HG03558 (cell line): Measurements from ENCODE around the gene DYNLL2.
"Not testable (repeated sequence)": the region's sequence is repeated elsewhere in the genome, so short reads cannot be mapped to it uniquely, and the experiment has no call there.

Source experiments
- ATAC-seq: cut with Tn5 transposase; IDR thresholded peaks from one replicate; pipeline ENCODE4 v1.9.1; 2021; ENCODE audit warnings: moderate number of reproducible peaks; ENCODE audit not compliant: unreplicated experiment; ENCODE audit errors: extremely low read depth

The DYNLL2 gene

DNA sequence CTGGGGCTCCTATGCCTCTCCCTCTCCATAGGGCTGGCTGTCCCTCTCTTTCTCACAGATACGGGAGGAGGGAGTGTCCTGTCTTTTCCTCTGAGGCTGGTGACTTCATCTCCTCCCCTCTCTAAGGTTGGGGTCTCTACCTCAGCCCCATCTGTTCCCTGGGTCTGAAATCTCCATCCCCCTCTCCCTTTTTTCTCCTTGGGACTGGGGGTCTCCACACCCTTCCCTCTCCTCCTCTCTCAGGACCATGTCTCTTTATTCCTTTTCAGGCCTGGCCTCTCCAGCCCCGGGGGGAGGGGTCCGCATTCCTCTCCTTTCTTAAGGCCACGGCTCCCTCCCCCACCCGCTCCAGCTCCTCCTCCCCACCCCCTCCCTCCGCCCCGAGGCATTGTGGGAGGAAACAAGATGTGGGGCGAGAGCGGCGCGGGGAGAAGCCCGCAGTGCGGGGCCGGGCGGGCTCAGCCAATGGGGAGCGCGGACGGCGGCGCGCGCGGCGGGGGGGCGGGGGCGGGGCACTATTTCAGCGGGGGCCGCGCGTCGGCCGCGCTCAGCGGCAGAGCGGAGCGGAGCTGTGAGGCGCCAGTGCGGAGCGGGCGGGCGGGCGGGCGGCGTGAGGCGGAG is at the start of gene DYNLL2:
DYNLL2 (plus strand) TSS at position 550 of the 621 bp plus-strand sequence. CDS start 3,672 bp downstream, outside the sequence.
- ATAC-seq, result no peak

DNA sequence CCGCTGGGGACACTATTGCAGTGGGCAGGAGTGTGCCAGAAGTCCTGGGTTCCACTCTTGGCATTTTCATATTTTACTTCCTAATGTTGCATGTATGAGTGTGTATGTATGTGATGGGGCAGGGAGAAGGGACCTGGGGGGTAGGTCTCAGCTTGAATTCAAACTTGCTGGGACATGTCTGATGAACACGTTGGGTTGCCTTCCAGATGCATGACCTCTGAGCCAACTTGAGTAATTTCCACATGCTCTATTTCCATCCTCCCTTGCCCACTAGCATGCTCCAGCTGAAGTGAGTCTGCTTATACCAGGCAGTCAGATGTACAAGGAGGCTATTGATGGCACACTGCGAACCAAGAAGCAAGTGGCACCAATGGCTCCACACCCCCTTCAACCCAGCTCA is 43.2 kb upstream of the DYNLL2 start:
- no peak for ATAC-seq

DNA sequence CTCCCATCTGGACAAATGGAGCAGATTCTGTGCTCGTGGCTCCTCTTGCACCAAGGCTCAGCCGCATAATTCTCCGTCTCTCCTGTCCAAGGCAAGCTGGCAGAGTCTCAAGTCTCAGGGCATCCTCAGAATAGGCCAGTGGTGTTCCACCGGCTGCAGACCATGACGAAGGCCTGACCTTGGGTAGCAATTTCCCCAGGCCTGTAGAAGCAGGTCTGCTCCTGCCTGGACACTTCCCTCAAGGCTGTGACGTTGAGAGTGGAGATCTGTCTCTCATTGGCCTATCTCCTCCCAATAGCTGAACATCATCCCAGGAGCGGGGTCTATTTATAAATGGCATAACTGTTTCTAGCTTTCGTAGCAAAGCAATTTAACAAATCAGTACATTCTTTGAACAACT is 42.8 kb upstream of the DYNLL2 start:
- ATAC-seq, result no peak

DNA sequence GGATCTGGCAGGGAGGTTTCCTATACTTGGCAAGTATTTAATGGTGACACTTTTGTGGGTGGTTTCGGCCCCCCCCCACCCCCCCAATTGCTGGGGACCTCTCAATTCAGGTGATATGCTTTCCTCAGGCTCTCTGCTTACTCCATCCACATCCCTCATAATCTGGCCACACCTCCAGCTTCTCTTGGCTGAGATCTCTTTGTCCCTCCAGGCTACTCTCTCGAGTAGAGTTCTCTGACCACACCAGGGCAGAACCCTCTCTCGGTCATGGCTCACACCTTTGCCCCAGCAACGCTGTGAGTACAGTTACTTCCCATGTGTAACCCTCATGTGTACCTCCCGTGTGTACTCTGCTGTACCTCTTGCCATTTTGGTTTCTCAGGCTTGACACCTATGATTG is 42.1 kb upstream of the DYNLL2 start:
- no peak for ATAC-seq

DNA sequence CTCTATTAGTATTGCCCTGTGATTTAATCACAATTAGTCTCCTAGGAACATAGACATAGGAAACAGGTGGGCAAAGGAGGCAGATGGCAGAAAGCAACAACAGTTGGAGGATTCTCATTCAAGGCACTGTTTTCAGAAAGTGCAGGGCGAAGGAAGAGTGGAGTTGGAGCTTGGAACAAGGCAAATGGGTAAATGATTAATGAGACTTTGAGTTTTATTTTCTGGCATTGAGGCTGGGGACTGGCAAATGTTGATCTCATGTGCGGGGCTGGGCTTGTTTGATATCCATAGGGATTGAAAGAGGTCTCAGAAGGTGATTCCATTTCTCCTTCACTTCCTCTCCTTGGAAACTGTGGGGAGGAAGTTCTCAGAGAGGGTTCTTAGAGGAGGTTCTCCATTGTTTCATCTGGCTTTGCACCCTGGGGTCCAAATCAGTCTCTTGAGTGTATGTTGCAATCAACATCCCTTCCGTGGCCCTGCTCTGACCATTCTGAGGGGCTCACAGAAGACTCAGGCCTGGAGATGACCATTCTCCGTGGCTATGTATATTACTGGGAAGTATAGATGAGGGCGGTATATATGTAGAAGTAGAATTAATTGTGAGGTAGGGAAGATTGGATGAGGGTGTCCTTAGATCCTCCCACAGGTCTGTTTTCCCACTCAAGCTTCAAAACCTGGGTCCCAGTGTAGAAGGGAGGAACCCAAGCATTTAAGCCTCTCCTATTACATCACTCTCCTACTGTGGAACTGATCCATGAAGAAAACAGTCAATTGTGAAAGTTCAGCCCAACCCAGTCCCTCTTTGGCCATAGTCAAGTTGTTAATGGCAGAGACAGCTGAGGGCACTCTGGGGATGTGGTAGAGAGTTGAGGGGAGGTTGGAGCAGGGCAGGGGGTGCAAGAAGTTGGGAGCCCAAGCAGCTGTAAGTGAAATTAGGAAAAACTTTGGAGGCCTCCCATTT is 39.7 kb upstream of the DYNLL2 start:
- no peak for ATAC-seq

DNA sequence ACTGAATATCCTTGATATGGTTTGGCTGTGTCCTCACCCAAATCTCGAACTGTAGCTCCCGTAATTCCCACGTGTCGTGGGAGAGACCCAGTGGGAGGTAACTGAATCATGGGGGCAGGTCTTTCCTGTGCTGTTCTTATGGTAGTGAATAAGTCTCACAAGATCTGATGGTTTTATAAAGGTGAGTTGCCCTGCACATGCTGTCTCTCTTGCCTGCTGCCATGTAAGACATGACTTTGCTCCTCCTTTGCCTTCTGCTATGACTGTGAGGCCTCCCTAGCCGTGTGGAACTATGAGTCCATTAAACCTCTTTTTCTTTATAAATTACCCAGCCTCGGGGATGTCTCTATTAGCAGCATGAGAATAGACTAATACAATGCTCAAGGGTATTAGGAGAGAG is 39.0 kb upstream of the DYNLL2 start:
- ATAC-seq, result not testable (repeated sequence)

DNA sequence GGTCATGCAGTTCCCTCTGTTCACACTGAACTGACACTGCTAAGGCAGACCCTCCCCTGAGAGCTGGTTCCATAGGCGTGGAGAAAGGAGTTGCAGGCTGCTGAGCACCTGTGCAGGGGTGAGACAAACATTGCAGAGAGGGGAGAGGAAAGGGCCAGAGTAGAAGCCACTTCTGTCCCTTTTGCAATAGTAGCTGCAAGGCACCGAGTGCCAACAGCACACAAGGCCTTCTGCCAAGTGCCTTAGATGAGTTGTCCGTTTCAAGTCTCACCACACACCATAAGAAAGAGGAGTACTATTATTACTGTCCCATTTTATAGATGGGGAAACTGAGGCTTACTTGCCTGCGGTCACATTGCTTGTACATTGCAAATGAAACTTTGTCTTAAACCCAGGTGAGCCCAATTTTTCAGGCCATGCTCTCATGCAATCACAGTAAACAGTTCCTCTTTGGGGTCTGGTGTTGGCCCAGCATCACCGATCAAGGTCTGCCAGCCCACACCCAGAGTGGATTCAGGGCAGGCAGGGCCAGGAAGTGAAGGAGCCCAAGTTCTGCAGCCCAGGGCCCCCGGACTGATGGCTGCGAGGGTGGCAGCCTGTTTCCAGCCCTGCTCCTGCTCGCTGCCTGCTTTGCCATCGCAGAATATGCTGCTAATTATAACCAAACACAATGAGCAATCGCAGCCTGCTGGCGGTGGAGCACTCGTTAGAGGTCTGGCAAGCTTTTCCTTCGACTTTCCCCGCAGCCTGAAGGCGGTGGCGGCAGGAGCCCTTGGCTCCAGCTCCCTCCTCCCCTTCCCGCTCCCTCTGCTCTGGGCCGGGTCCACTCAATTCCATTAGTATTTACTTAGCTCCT is 36.8 kb upstream of the DYNLL2 start:
- no peak for ATAC-seq

DNA sequence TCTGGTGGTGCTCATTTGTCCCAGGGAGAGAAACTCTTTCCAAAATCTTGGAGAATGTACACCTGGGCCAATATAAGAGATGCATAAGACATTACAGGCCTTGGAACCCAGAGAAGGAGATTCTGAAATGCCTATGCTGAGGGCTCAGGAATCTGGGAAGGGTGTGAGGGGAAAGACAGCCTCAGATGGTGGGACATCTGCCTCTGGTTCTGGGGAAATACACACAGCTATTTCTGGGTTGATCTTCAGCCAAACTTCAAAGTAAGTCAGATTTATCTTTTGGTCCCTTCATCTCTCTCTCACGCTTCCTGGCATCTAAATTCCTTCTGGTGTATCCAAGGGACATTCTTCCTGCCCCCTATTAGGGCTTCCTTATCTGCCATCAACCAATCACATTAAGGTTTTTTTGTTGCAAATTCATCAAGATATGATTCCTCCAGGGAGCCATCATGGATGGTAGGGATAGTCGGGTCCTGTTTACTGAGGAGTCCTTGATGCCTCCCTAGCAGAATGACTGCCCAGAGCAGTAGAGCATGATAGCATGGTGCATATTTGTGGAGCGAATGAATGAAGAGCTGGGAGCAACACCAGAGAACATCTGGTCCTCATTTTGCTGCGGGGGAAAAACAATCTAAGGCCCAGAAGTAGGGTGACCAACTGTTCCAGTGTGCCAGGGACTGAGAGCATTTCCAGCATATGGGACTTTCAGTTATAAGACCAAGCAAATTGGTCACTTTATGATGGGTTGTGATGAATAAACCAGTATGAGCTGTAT is 35.7 kb upstream of the DYNLL2 start:
- ATAC-seq, result no peak

DNA sequence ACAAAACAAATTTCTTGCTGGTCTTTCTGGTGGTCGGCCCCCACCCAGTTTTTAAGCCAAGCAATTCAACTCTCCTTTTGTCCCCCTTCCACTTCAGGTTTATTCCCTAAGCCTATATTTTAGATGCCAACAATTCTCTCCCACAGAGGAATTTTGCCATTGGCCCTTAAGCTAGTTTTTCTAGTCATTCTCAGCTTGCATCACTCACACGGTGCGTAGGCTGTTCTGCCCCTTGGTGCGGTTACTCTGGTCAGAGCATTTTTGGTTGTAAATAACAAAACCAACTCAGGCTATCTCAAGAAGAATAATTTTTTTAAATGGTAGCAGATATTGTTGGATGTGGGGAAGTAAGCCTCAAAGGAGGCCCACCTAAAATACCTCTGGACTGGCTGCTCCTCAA is 33.7 kb upstream of the DYNLL2 start:
- no peak for ATAC-seq

DNA sequence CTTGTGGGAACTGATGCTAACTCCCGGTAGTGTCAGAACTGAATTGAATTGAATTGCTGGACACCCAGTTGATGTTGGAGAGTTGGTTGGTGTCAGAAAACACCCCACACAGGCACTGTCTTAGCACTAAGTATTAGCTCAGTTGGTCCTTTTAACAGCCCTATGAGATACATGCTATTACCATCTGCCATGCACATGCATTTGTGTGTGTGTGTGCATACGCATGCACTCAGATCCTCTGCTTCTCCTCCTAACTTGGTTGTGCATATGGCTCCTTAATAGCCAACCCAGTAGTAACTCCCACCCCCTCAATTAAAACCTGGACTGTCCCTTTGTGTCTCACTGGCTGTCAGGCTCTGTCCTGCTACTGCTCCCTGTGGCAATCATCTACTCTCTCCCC is 32.3 kb upstream of the DYNLL2 start:
- no peak for ATAC-seq

DNA sequence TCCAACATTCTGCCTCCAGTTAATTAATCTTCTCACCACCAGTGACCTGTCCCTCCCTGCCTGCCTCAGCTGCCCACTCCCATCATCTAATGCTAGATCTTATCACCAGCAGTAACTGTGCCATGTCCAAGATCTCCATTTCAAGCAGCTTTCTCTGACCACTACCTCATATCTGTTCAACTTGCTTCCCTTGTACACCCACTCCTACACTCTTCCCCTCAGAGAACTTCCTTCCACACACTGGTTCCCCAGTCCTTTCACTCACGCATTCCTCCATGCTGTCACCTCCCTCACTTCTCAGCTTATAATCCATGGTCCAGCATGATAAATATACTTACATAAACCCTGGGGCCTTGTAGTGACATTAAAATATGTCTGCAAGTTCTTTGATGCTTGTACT is 31.8 kb upstream of the DYNLL2 start:
- no peak for ATAC-seq

DNA sequence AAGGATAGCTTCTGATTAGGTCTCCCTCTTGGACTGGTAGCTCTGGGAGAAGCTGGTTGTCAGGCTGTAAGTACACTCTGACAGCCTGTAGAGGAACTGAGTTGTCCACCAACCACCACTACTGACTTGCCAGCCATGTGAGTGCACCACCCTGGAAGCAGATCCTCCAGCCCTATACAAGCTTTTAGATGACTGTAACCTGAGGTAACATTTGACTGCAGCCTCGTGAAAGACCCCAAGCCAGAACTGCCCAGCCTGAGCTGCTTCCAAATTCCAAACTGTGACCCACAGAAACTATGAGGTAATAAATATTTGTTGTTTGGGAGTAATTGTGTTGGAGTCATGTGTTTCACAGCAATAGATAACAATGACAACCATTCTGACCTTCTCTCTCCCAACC is 30.8 kb upstream of the DYNLL2 start:
- ATAC-seq, result no peak

DNA sequence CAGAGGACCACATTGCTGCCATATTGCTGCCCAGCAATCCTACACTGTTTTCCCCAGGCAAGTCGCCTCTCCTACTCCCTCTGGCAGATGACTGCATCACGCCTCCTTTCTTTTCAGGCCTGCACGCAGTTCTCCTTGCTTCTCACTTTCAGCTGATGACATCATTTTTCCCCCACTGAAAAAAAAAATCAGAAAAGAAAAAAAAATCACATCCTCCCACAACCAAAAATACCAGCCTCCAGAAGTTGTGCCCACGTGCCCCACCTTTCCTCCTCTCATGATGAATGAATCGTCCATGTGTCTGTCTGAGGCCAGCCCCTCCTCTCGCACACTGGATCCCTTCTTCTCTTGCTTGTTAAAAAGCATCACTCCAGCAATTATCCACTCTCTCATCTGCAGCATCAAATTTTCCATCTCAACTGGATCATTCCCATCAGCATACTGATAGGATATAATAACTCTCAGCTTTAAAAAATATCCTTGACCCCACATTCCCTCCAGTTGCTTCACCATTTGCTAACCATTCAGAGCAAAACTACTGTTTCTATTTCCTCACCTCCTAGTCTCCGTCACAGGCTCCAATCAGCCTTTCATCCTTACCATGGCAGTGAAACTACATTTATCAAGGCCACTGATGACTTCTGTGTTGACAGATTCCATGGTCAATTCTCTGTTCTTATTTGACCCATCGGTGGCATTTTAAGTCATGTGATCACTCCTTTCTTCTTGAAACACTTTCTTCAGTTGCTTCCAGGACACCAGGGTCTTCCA is 30.1 kb upstream of the DYNLL2 start:
- ATAC-seq, result no peak

DNA sequence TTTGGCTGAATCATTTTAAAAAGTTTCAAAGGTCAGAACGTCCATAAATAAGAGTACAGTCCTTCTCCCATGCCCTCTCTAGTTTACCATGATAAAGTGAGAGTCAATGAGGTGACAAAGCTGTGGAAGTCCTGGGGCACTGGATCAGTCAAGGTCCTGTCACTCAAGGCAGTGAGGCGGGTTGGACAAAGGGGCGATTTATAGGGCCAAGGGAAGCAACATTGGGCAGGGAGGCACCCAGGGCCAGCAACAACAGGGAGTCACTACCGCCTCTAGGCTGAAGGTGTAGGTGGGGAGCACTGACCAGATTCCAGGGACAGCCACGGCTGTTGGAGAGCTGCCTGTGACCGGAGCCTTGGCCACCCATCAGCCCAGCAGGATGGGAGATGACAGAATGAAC is 28.6 kb upstream of the DYNLL2 start:
- ATAC-seq, result no peak

DNA sequence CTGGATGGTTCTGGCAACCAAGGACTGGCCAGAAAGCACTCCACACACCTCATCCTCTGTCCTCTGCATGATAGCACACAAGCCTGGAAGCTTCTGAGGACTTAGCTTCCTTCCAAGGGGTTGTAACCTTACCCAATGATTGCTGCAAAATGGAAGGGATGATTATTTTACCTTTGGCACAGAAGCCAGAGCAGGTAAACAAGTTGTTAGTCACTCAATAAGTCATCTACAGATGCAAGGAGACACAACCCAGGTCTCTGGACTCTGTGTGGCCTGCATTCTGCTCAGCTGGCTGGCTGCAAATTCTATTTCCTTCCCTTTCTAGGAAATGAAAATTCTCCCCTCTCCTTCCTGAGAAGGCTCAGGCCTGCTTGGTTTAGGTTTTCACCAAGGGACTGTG is 26.7 kb upstream of the DYNLL2 start:
- no peak for ATAC-seq

DNA sequence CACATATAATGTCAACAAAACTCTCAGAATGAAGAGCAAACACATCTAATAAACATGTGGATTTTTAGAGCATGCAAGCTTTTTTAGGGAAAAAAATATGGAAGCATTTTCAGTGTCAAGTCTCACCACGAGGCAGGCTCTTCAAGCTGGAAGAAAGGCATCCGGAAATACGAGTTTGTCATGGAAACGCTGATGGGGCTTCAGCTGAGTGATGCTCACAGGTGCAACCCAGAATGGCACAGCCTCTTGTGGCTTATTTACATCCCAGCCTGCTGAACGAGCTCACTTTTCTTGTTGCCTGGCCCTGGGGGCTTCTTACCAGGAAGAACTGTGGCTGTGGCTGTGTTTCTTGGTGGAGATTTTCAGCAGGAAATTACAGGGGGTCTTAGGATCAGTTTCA is 24.1 kb upstream of the DYNLL2 start:
- ATAC-seq, result no peak

DNA sequence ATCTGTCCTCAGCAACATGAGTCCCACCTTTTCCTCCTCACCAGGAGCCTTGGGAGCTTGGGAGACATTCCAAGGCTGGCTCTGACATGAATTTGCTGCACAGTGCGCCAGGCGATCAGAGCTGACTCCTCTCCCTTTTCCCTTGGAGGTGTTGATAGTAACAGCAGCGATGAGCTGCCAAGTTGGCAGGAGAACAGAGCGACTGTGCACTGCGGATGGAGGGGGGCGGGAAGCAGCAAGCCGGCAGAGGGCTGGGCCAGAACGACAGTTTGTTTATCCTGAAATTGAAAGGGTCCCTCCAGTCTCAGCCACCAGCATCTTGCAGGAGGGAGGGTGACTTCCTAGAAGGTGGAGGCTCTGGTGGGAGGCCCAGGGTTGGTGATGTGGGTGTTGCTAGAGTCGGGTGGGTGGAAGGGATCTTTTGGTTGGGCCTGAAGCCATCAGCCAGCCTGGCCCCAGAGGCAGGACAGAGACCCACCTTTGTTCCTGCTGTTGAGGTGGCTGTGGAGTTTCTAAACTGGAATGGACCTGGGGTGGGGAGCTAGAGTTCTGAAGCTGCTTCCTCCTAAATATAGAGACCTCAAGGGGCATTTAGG is 22.5 kb upstream of the DYNLL2 start:
- no peak for ATAC-seq

DNA sequence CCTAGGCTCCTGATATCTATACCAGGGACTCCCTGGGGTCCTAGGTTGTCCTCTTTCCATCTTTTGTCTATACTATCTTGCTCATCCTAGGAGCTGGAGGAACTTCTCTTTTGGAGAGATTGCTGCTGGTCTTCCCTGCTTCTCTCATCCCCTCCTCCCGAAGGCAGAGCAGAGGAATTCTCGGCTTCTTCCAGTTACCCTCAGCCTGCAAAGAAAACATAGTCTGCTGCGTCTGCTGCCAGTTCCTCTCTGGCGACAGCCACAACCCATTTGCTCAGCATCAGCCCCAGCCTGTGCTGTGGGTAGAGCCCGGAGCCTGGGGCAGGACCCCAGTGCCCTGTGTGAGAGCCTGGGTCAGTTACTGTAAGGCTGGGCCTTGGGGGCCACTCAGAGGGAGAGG is 21.5 kb upstream of the DYNLL2 start:
- ATAC-seq, result no peak

DNA sequence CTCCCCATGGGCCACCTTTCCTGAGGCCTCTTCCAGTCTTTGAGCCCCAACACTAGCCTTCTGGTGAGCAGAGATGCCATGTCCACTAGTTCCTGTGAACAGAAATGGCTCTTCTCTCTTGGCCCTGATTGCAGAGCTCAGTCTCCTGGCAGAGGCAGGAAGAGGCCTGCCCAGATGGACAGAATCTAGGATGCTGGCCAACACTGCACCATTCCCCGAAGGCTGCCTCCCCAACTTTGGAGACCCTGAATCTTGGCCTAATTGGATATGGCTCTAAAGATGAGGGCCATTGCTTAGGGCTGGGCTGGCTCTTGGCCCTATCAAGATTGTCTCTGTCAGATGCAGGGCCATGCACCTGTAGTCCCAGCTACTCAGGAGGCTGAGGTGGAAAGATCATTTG is 18.0 kb upstream of the DYNLL2 start:
- ATAC-seq, result no peak
